Esophagus muscularis mucosa (tissue), 4 donors: Measurements from ENCODE around the gene SEC16B. TPM values are rescaled to one million over a fixed set of nuclear protein-coding genes. Genes with fewer than 3 reads are reported as not detected.

Experiments used
- DNase-seq: peaks from one replicate; pipeline ENCODE4 v3.0.0-alpha.2; 2017; ENCODE audit errors: extremely low spot score
- H3K27ac ChIP-seq, 4 donors: fragments of 200-600 bp; sonication (generic); replicated peaks in 1 of 4; 1 replicate in 3 of 4; 2 replicates in 1 of 4; pipeline ENCODE4 v1.5.1; 2016 to 2019; ENCODE audit warnings: mild to moderate bottlenecking in 1 of 4
- H3K27me3 ChIP-seq, 4 donors: fragments of 200-600 bp; sonication (generic); one replicate each; pipeline versions ENCODE4 v1.5.1 to v1.6.0; 2016 to 2019
- H3K36me3 ChIP-seq, 4 donors: fragments of 200-600 bp; sonication (generic); one replicate each; pipeline ENCODE4 v1.5.1; 2016 to 2019
- H3K4me1 ChIP-seq, 4 donors: fragments of 200-600 bp; sonication (generic); one replicate each; pipeline ENCODE4 v1.5.1; 2016 to 2019
- H3K4me3 ChIP-seq, 4 donors: fragments of 200-600 bp; sonication (generic); 1 replicate in 2 of 4; 2 replicates in 2 of 4; pipeline ENCODE4 v1.5.1; 2016 to 2019; ENCODE audit warnings: mild to moderate bottlenecking in 4 of 4, moderate library complexity in 1 of 4
- H3K9me3 ChIP-seq, 4 donors: fragments of 200-600 bp; sonication (generic); 1 replicate in 3 of 4; 2 replicates in 1 of 4; pipeline ENCODE4 v1.5.1; 2016 to 2019
- EP300 ChIP-seq: sonication (generic); formaldehyde crosslinking; IDR thresholded peaks from one replicate; pipeline ENCODE4 v1.6.1; 2017; ENCODE audit warnings: antibody characterized with exemption
- POLR2A ChIP-seq: fragments of 450-650 bp; IDR thresholded peaks from one replicate; pipeline ENCODE4 v1.6.1; 2017; ENCODE audit warnings: antibody characterized with exemption, moderate library complexity, mild to moderate bottlenecking, low read depth
- POLR2AphosphoS5 ChIP-seq, 2 donors: sonication (generic); formaldehyde crosslinking; IDR thresholded peaks; one replicate each; pipeline ENCODE4 v1.6.1; 2017; ENCODE audit warnings: antibody characterized with exemption in 2 of 2
- WGBS: methylation state at CpG from one replicate; pipeline ENCODE4 v1.1.5; 2018; 5-methylcytosine and 5-hydroxymethylcytosine counted together
- intact Hi-C: fragments of 100-400 bp; cut with DNase I; formaldehyde crosslinking; loops from one replicate; pipeline ENCODE4 v1.15.1; 2023
- total RNA-seq, 4 donors: library from RNA; depleted of rRNA; stranded (reverse); fragments of >200 nt; gene quantifications; one replicate each; pipeline versions ENCODE4 v1.1.0 to v1.2.1, GENCODE V29; 2016
- TF ChIP-seq, protein P1 (sequence below), 3 experiments: fragments of 200-600 bp in 2 of 3; fragments of 450-650 bp in 1 of 3; sonication (generic) in 2 of 3; IDR thresholded peaks; one replicate each; pipeline ENCODE4 v1.5.1; 2017 to 2019; ENCODE audit warnings: antibody characterized with exemption in 3 of 3, mild to moderate bottlenecking in 2 of 3, moderate library complexity in 1 of 3

Gene SEC16B
- total RNA-seq, 4 donors from 2014 or later, result 0.83 to 2.6 (median 1.8) TPM

DNA sequence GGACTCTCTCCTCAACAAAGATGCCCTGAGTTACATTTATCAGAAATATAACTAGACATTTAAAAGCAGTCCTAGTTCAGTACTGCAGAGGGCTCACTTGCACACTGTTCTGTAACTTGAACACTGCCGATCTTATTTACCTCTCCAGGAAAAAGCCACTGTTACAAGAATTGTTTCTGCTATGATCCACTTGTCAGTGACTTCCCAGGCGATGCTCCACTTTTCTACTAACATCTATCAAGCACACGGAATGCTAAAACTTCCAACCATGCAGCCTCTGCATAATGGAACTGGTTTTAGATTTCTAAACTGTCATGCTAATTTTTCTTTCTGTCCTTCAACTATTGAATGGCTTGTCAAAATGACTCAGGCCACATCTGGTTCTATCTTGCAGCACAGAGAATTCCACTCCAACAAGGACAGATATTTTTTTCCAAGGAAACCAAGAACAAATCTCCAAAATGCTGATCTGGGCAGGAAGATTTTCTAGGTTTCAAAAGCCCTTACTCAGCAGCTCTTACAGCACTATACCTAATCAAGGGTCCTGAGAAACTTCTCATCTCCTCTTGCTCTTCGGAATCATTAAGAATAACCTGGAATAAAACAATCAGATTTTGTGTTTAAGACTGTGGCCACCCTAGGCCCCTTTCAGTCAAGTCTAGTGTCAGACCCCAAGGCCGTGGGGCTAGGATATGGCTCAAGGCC, 9.9 kb downstream of the SEC16B start:
- Histone ChIP-seq H3K27ac (no peak overlapping the region), H3K4me3 (no peak overlapping the region), H3K27me3 (no peaks in the 10 kb centered on the region), H3K4me1 (no peaks in the 10 kb centered on the region), H3K36me3 (peaks cover 10 to 80% (median 51%) of the 10 kb centered on the region in 4 donors), H3K9me3 (no peaks in the 10 kb centered on the region)
- no peak for DNase-seq
- intact Hi-C loops, result no loop called here
- 59% methylated on average over 5 of the region's 5 CpGs for WGBS
- TF ChIP-seq POLR2A (no peak), POLR2AphosphoS5 (IDR thresholded peaks at IDR 0.05) (no peak), EP300 (no peak)
- TF ChIP-seq, protein P1, sequence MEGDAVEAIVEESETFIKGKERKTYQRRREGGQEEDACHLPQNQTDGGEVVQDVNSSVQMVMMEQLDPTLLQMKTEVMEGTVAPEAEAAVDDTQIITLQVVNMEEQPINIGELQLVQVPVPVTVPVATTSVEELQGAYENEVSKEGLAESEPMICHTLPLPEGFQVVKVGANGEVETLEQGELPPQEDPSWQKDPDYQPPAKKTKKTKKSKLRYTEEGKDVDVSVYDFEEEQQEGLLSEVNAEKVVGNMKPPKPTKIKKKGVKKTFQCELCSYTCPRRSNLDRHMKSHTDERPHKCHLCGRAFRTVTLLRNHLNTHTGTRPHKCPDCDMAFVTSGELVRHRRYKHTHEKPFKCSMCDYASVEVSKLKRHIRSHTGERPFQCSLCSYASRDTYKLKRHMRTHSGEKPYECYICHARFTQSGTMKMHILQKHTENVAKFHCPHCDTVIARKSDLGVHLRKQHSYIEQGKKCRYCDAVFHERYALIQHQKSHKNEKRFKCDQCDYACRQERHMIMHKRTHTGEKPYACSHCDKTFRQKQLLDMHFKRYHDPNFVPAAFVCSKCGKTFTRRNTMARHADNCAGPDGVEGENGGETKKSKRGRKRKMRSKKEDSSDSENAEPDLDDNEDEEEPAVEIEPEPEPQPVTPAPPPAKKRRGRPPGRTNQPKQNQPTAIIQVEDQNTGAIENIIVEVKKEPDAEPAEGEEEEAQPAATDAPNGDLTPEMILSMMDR (IDR thresholded peaks at IDR 0.05), result no peak

DNA sequence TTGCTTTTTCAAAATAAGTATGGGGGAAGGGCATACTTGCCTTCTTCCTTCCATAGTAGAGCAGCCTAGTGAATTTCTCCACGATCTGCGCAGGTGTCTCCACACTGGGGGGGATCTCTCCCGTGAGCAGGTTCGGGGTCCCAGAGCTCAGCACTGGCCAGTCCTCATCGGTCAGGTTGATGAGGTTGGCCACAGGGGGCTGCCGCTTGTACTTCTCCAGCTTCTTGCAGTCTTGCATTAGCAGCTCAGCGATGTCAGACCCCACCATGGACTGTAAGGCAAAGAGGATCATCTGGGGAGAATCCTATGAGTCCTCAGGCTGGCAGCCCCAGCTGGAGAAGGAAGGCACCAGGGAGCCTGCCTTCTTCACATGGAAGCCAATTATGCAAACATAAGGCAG, 11.8 kb downstream of the SEC16B start:
- no peaks in the 10 kb centered on the region for H3K27me3 ChIP-seq
- no peaks in the 10 kb centered on the region for H3K4me1 ChIP-seq
- no peak for TF ChIP-seq POLR2AphosphoS5 (IDR thresholded peaks at IDR 0.05)
- DNase-seq, result no peak
- intact Hi-C loops, result no loop called here
- H3K27ac ChIP-seq, result no peak overlapping the region
- H3K36me3 ChIP-seq, result peaks cover 3 to 80% (median 45%) of the 10 kb centered on the region in 4 donors
- H3K9me3 ChIP-seq, result no peaks in the 10 kb centered on the region
- no peak overlapping the region for H3K4me3 ChIP-seq
- WGBS, result 100% methylated on average over 3 of the region's 7 CpGs

DNA sequence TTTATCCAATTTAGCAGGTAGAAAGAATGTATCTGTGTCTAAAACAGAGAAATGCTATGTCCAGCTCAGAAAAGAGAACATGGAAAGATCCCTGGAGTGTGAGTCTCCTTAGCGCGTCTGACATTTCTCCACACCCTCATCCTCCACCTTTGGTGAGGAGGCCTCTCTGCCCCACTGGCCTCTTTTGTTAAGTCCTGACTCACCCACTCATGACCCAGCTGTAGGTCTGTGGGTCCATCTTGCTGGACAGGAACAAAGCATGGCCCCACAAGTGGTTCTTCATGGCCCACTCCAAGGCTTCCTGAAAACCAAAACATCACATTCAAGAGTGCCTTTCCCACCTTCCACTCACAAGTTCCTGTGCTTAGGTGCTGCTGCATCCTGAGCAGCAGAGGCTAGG, 15.8 kb downstream of the SEC16B start:
- no peaks in the 10 kb centered on the region for H3K4me1 ChIP-seq
- H3K27ac ChIP-seq, result no peak overlapping the region
- H3K9me3 ChIP-seq, result no peaks in the 10 kb centered on the region
- no peak overlapping the region for H3K4me3 ChIP-seq
- WGBS, result 100% methylated on average over 2 of the region's 2 CpGs
- intact Hi-C loops, result no loop called here
- TF ChIP-seq, protein P1 (IDR thresholded peaks at IDR 0.05), result no peak
- no peak for TF ChIP-seq POLR2AphosphoS5 (IDR thresholded peaks at IDR 0.05)
- peaks cover 3 to 59% (median 27%) of the 10 kb centered on the region in 4 donors for H3K36me3 ChIP-seq
- DNase-seq, result no peak
- H3K27me3 ChIP-seq, result no peaks in the 10 kb centered on the region

DNA sequence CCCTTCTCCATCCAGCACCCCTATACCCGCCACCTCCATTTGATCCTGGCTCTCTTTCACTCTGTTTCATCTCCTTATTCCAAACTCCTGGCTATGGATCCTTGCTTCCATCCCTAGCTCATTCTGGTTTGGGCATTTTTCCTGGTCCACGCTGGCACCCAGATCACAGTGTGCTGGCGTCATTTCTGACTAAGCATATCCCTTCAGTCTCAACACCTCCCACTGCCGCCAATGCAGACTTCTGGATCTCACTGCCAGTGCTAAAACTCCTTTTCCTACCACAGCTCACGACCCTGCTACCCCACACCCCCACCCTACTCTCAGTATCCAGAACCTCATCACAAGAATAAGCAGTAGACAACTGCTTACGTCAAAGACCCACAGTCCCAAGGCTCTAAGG, 16.3 kb downstream of the SEC16B start:
- intact Hi-C loops, result no loop called here
- H3K4me3 ChIP-seq, result no peak overlapping the region
- no peaks in the 10 kb centered on the region for H3K27me3 ChIP-seq
- TF ChIP-seq EP300 (no peak), POLR2AphosphoS5 (IDR thresholded peaks at IDR 0.05) (no peak), POLR2A (no peak)
- TF ChIP-seq, protein P1 (IDR thresholded peaks at IDR 0.05), result no peak
- H3K9me3 ChIP-seq, result no peaks in the 10 kb centered on the region
- no peak overlapping the region for H3K27ac ChIP-seq
- DNase-seq, result no peak
- peaks cover 0 to under 1% (median 0%) of the 10 kb centered on the region in 4 donors for H3K4me1 ChIP-seq
- H3K36me3 ChIP-seq, result peaks cover 3 to 54% (median 25%) of the 10 kb centered on the region in 4 donors
- WGBS, result 94% methylated on average over 6 of the region's 6 CpGs

DNA sequence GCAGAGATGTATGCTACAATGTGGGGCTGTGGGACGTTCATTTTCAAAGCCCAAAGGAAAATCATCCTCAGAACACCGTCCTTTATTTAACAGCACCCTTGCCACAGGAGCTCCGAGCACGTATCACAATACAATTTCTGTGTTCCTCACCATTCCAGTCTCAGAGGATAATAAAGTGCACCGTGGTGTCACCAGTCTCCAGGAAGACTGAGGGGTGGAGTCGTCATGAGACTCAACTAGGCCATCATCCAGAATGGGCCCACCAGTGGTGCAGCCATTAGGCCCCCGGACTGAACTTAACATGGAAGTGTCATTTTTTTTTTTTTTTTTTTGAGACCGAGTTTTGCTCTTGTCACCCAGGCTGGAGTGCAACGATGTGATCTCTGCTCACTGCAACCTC, 17.2 kb downstream of the SEC16B start:
- Histone ChIP-seq H3K27ac (no peak overlapping the region), H3K27me3 (no peaks in the 10 kb centered on the region), H3K9me3 (no peaks in the 10 kb centered on the region), H3K36me3 (peaks cover 0 to 45% (median 17%) of the 10 kb centered on the region in 4 donors), H3K4me3 (no peak overlapping the region), H3K4me1 (peaks cover 0 to 3% (median 0%) of the 10 kb centered on the region in 4 donors)
- intact Hi-C loops, result no loop called here
- no peak for DNase-seq
- 96% methylated on average over 9 of the region's 9 CpGs for WGBS
- TF ChIP-seq, protein P1 (IDR thresholded peaks at IDR 0.05), result no peak
- TF ChIP-seq POLR2A (no peak), EP300 (no peak), POLR2AphosphoS5 (IDR thresholded peaks at IDR 0.05) (no peak)
